WTC11 (cell line): ENCODE results near the gene RCN2. TPM values are rescaled to one million over a fixed set of nuclear protein-coding genes. Genes with fewer than 3 reads are reported as not detected.

Experiments
- ATAC-seq: fragments of 200-7000 bp; cut with Tn5 transposase; 2 replicates; pipeline ENCODE4 v1.10.0; 2021; ENCODE audit warnings: mild to moderate bottlenecking, moderate library complexity
- CTCF ChIA-PET: fragments of 300-600 bp; sonication (Branson Sonifier 250); formaldehyde crosslinking; loops from one replicate; lab custom pipeline; 2021; ENCODE audit warnings: antibody characterized with exemption; lab: Charles Lee
- POLR2A ChIA-PET: fragments of 350-600 bp; sonication (Branson Sonifier 250); formaldehyde crosslinking; loops from one replicate; lab custom pipeline; 2021; ENCODE audit warnings: antibody characterized with exemption; lab: Charles Lee
- DNase-seq: peaks from one replicate; pipeline ENCODE4 v3.0.0; 2021; ENCODE audit warnings: low spot score
- H3K27ac Mint-ChIP-seq: 2 replicates; pipeline ENCODE4 v1.8.0; 2021; ENCODE audit warnings: mixed read lengths
- H3K27me3 Mint-ChIP-seq: 2 replicates; pipeline ENCODE4 v1.8.0; 2021; ENCODE audit warnings: low read depth, mild to moderate bottlenecking, moderate library complexity, mixed read lengths
- H3K36me3 Mint-ChIP-seq: 2 replicates; pipeline ENCODE4 v1.8.0; 2021; ENCODE audit warnings: mixed read lengths
- H3K4me1 Mint-ChIP-seq: 2 replicates; pipeline ENCODE4 v1.8.0; 2022; ENCODE audit warnings: mixed read lengths
- H3K4me3 Mint-ChIP-seq: 2 replicates; pipeline ENCODE4 v1.8.0; 2021; ENCODE audit warnings: mild to moderate bottlenecking, moderate library complexity, mixed read lengths
- H3K9me3 Mint-ChIP-seq: 2 replicates; pipeline ENCODE4 v1.8.0; 2021; ENCODE audit warnings: mixed read lengths
- CREM ChIP-seq: sonication (generic); formaldehyde crosslinking; IDR thresholded peaks from 2 replicates; pipeline ENCODE4 v1.8.1; 2022; ENCODE audit warnings: mild to moderate bottlenecking, missing genetic modification reagents, moderate library complexity
- ESRRA ChIP-seq: sonication (generic); formaldehyde crosslinking; IDR thresholded peaks from 2 replicates; pipeline ENCODE4 v1.8.1; 2022; ENCODE audit warnings: mild to moderate bottlenecking, missing genetic modification reagents, borderline replicate concordance
- ETV6 ChIP-seq: sonication (generic); formaldehyde crosslinking; IDR thresholded peaks from 2 replicates; pipeline ENCODE4 v1.8.1; 2022; ENCODE audit warnings: mild to moderate bottlenecking, missing genetic modification reagents
- FOXP1 ChIP-seq: sonication (generic); formaldehyde crosslinking; IDR thresholded peaks from 2 replicates; pipeline ENCODE4 v1.8.0; 2022; ENCODE audit warnings: missing genetic modification reagents, mild to moderate bottlenecking, moderate library complexity, borderline replicate concordance
- HMGA2 ChIP-seq: fragments of 250-450 bp; sonication (Bioruptor Pico); IDR thresholded peaks from 2 replicates; pipeline ENCODE4 v1.4.0; 2021; ENCODE audit warnings: mild to moderate bottlenecking, moderate library complexity
- JAZF1 ChIP-seq: fragments of 250-450 bp; sonication (Bioruptor Pico); IDR thresholded peaks from 2 replicates; pipeline ENCODE4 v1.9.0; 2021; ENCODE audit warnings: moderate library complexity, mild to moderate bottlenecking, inconsistent platforms
- NFYB ChIP-seq: sonication (generic); formaldehyde crosslinking; conservative IDR thresholded peaks from 2 replicates; pipeline ENCODE4 v1.8.0; 2022; ENCODE audit warnings: low read depth, missing genetic modification reagents
- NR1H2 ChIP-seq: sonication (generic); formaldehyde crosslinking; IDR thresholded peaks from 2 replicates; pipeline ENCODE4 v1.9.0; 2021; ENCODE audit warnings: mild to moderate bottlenecking, moderate library complexity, missing genetic modification reagents
- PRRX2 ChIP-seq: fragments of 250-450 bp; sonication (Bioruptor Pico); IDR thresholded peaks from 2 replicates; pipeline ENCODE4 v1.8.0; 2021; ENCODE audit warnings: mild to moderate bottlenecking
- RELA ChIP-seq: sonication (generic); formaldehyde crosslinking; IDR thresholded peaks from 2 replicates; pipeline ENCODE4 v1.8.1; 2022; ENCODE audit warnings: missing genetic modification reagents, mild to moderate bottlenecking, borderline replicate concordance
- RORB ChIP-seq: fragments of 250-450 bp; sonication (Bioruptor Pico); IDR thresholded peaks from 2 replicates; pipeline ENCODE4 v1.9.0; 2021; ENCODE audit warnings: mild to moderate bottlenecking
- ZNF232 ChIP-seq: sonication (generic); formaldehyde crosslinking; IDR thresholded peaks from 2 replicates; pipeline ENCODE4 v1.8.0; 2022; ENCODE audit warnings: mild to moderate bottlenecking, missing genetic modification reagents
- ZNF317 ChIP-seq: sonication (generic); formaldehyde crosslinking; IDR thresholded peaks from 2 replicates; pipeline ENCODE4 v1.8.1; 2023; ENCODE audit warnings: low read depth, mild to moderate bottlenecking, moderate library complexity, missing genetic modification reagents, borderline replicate concordance
- total RNA-seq: library from RNA; stranded (reverse); gene quantifications from 3 replicates; pipeline ENCODE4 v1.2.3, GENCODE V29; 2021
- TF ChIP-seq, protein P1 (sequence below): fragments of 250-450 bp; sonication (Bioruptor Pico); IDR thresholded peaks from 2 replicates; pipeline ENCODE4 v1.9.0; 2021; ENCODE audit warnings: moderate library complexity, mild to moderate bottlenecking, inconsistent platforms, borderline replicate concordance
- TF ChIP-seq, protein P2 (sequence below): sonication (generic); formaldehyde crosslinking; conservative IDR thresholded peaks from 2 replicates; pipeline ENCODE4 v1.8.1; 2022; ENCODE audit warnings: mild to moderate bottlenecking, missing genetic modification reagents
- TF ChIP-seq, protein P3 (sequence below): fragments of 250-450 bp; sonication (Bioruptor Pico); IDR thresholded peaks from 2 replicates; pipeline ENCODE4 v1.9.0; 2021; ENCODE audit warnings: mild to moderate bottlenecking
- TF ChIP-seq, protein P4 (sequence below): sonication (generic); formaldehyde crosslinking; IDR thresholded peaks from 2 replicates; pipeline ENCODE4 v1.8.1; 2023; ENCODE audit warnings: mild to moderate bottlenecking, moderate library complexity, missing genetic modification reagents
- TF ChIP-seq, protein P5 (sequence below): fragments of 200-600 bp; IDR thresholded peaks from 2 replicates; pipeline ENCODE4 v1.8.0; 2022; ENCODE audit warnings: antibody characterized with exemption
- TF ChIP-seq, protein P6 (sequence below): fragments of 250-450 bp; sonication (Bioruptor Pico); conservative IDR thresholded peaks from 2 replicates; pipeline ENCODE4 v1.9.0; 2021; ENCODE audit warnings: mild to moderate bottlenecking

The RCN2 gene
- total RNA-seq, 1 experiment from 2014 or later = 112 TPM

DNA sequence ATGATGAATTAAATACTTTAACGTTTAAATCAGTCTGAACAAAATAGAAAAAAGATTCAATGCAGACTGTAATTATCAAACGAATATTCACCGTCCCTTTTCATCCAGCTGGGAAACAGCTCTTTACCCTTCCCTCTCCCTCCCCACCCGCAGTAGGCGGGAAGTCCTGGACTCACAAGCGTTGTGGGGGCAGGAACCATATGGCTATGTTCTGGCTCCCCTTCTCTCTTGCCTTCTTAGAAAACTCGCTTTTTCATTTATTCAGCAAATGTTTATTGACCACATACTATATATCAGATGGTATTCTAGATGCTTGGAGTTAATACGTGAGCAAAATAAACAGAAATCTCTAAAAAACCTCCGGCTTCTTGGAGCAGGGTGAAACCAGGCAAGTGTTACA, 25.7 kb upstream of the RCN2 start (continued):
- TF ChIP-seq, protein P1, sequence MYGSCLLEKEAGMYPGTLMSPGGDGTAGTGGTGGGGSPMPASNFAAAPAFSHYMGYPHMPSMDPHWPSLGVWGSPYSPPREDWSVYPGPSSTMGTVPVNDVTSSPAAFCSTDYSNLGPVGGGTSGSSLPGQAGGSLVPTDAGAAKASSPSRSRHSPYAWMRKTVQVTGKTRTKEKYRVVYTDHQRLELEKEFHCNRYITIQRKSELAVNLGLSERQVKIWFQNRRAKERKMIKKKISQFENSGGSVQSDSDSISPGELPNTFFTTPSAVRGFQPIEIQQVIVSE (CRISPR knock-in tag) = no peak
- TF ChIP-seq ETV6 (CRISPR knock-in tag) (no peak), ZNF232 (no peak), NR1H2 (CRISPR knock-in tag) (no peak), ESRRA (CRISPR knock-in tag) (no peak), RELA (CRISPR knock-in tag) (no peak), JAZF1 (CRISPR knock-in tag) (no peak), PRRX2 (CRISPR knock-in tag) (no peak)
- TF ChIP-seq, protein P2, sequence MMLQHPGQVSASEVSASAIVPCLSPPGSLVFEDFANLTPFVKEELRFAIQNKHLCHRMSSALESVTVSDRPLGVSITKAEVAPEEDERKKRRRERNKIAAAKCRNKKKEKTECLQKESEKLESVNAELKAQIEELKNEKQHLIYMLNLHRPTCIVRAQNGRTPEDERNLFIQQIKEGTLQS (CRISPR knock-in tag) = no peak

DNA sequence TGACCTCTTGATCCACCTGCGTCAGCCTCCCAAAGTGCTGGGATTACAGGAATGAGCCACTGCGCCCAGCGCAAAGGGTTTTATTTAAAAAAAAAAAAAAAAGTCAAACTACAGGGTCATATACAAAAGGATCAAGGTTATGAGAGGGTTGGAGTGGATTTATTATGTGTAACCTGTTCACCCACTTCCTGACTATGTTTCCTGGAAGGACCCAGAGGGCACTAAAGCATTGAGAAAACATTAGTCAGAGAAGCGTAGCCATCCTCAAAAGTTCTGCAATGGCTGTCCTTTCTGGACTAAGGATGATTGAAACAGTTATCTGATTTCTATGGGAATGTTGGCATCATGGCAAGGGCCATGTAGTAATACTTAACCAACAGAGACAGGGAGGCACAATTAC, 19.1 kb upstream of the RCN2 start:
- peaks cover 13% of the 10 kb centered on the region for H3K27me3 Mint-ChIP-seq
- H3K4me1 Mint-ChIP-seq = no peaks in the 10 kb centered on the region
- H3K9me3 Mint-ChIP-seq = no peaks in the 10 kb centered on the region
- H3K27ac Mint-ChIP-seq = no peak overlapping the region
- POLR2A ChIA-PET = no interaction called here
- H3K4me3 Mint-ChIP-seq = no peak overlapping the region
- TF ChIP-seq, protein P3, sequence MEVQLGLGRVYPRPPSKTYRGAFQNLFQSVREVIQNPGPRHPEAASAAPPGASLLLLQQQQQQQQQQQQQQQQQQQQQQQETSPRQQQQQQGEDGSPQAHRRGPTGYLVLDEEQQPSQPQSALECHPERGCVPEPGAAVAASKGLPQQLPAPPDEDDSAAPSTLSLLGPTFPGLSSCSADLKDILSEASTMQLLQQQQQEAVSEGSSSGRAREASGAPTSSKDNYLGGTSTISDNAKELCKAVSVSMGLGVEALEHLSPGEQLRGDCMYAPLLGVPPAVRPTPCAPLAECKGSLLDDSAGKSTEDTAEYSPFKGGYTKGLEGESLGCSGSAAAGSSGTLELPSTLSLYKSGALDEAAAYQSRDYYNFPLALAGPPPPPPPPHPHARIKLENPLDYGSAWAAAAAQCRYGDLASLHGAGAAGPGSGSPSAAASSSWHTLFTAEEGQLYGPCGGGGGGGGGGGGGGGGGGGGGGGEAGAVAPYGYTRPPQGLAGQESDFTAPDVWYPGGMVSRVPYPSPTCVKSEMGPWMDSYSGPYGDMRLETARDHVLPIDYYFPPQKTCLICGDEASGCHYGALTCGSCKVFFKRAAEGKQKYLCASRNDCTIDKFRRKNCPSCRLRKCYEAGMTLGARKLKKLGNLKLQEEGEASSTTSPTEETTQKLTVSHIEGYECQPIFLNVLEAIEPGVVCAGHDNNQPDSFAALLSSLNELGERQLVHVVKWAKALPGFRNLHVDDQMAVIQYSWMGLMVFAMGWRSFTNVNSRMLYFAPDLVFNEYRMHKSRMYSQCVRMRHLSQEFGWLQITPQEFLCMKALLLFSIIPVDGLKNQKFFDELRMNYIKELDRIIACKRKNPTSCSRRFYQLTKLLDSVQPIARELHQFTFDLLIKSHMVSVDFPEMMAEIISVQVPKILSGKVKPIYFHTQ (CRISPR knock-in tag) = no peak
- TF ChIP-seq RORB (CRISPR knock-in tag) = no peak
- TF ChIP-seq, protein P4, sequence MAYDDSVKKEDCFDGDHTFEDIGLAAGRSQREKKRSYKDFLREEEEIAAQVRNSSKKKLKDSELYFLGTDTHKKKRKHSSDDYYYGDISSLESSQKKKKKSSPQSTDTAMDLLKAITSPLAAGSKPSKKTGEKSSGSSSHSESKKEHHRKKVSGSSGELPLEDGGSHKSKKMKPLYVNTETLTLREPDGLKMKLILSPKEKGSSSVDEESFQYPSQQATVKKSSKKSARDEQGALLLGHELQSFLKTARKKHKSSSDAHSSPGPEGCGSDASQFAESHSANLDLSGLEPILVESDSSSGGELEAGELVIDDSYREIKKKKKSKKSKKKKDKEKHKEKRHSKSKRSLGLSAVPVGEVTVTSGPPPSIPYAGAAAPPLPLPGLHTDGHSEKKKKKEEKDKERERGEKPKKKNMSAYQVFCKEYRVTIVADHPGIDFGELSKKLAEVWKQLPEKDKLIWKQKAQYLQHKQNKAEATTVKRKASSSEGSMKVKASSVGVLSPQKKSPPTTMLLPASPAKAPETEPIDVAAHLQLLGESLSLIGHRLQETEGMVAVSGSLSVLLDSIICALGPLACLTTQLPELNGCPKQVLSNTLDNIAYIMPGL (CRISPR knock-in tag) = no peak
- TF ChIP-seq CREM = no peak
- TF ChIP-seq FOXP1 (CRISPR knock-in tag) = no peak
- TF ChIP-seq NR1H2 (CRISPR knock-in tag) = no peak
- ATAC-seq (no peak), DNase-seq (no peak)
- H3K36me3 Mint-ChIP-seq = no peaks in the 10 kb centered on the region
- CTCF ChIA-PET = no interaction called here

DNA sequence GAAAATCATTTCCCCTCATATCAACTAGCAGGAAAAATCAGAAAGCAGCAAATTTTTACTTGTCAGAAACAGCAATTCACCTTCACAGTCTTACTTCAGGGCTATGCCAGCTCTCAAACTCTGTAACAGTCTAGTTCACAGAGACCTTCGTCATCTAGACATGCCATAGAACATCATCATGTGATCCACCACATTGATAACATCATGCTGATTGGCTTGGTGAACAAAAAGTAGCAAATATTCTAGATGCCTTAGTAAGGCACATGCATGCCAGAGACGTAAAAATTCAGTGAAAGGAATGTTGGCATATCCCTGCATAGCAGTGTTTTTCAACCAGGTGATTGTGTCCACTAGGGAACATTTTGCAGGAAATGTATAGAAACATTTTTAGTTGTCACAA, 17.8 kb upstream of the RCN2 start:
- H3K27me3 Mint-ChIP-seq = peaks cover 5% of the 10 kb centered on the region
- no peak overlapping the region for H3K27ac Mint-ChIP-seq
- TF ChIP-seq, protein P5, sequence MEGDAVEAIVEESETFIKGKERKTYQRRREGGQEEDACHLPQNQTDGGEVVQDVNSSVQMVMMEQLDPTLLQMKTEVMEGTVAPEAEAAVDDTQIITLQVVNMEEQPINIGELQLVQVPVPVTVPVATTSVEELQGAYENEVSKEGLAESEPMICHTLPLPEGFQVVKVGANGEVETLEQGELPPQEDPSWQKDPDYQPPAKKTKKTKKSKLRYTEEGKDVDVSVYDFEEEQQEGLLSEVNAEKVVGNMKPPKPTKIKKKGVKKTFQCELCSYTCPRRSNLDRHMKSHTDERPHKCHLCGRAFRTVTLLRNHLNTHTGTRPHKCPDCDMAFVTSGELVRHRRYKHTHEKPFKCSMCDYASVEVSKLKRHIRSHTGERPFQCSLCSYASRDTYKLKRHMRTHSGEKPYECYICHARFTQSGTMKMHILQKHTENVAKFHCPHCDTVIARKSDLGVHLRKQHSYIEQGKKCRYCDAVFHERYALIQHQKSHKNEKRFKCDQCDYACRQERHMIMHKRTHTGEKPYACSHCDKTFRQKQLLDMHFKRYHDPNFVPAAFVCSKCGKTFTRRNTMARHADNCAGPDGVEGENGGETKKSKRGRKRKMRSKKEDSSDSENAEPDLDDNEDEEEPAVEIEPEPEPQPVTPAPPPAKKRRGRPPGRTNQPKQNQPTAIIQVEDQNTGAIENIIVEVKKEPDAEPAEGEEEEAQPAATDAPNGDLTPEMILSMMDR = no peak
- no peak for TF ChIP-seq NR1H2 (CRISPR knock-in tag)
- TF ChIP-seq HMGA2 (CRISPR knock-in tag) = no peak
- TF ChIP-seq, protein P6, sequence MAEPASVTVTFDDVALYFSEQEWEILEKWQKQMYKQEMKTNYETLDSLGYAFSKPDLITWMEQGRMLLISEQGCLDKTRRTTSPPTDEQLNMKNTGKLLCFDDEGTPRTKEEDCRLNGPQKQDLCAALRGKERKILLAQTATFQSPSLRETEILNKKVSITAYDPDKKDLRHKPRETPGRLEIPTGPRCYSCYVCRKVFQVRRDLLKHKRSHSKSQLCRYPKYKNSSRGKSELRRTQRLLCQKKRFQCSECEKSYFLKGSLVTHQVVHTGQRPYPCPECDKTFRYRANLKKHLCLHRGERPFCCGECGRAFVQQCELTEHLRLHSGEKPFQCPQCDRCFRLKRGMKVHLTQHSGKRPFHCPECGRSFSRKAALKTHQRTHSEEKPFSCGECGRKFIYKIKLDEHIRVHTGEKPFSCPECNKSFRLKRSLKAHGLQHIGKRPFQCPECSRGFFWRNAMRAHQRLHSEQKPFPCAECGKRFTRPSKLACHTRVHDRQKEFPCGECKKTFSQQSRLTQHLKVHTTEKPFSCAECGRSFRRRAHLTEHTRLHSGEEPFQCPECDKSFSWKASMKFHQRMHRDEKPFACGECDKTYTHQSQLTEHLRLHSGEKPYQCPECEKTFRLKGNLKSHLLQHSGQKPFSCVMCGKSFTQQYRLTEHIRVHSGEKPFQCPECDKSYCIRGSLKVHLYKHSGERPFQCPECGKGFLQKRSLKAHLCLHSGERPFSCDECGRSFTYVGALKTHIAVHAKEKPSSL (CRISPR knock-in tag) = no peak
- no peak for TF ChIP-seq NFYB (CRISPR knock-in tag)
- TF ChIP-seq ZNF317 = no peak
- POLR2A ChIA-PET = no interaction called here
- ATAC-seq (no peak), DNase-seq (no peak)
- CTCF ChIA-PET = no interaction called here
- H3K9me3 Mint-ChIP-seq = no peaks in the 10 kb centered on the region
- no peak overlapping the region for H3K4me3 Mint-ChIP-seq
- H3K36me3 Mint-ChIP-seq = no peaks in the 10 kb centered on the region
- H3K4me1 Mint-ChIP-seq = no peaks in the 10 kb centered on the region
